ENCODE measurements around the gene RAB9B.

RAB9B gene

GRCh38 chrX:103861200-103861599 lies 29.1 kb upstream of the RAB9B start:
- DNase-seq (ENCODE audit: low spot score): no peak
- TF ChIP-seq, protein P1, sequence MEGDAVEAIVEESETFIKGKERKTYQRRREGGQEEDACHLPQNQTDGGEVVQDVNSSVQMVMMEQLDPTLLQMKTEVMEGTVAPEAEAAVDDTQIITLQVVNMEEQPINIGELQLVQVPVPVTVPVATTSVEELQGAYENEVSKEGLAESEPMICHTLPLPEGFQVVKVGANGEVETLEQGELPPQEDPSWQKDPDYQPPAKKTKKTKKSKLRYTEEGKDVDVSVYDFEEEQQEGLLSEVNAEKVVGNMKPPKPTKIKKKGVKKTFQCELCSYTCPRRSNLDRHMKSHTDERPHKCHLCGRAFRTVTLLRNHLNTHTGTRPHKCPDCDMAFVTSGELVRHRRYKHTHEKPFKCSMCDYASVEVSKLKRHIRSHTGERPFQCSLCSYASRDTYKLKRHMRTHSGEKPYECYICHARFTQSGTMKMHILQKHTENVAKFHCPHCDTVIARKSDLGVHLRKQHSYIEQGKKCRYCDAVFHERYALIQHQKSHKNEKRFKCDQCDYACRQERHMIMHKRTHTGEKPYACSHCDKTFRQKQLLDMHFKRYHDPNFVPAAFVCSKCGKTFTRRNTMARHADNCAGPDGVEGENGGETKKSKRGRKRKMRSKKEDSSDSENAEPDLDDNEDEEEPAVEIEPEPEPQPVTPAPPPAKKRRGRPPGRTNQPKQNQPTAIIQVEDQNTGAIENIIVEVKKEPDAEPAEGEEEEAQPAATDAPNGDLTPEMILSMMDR (IDR thresholded peaks at IDR 0.05; ENCODE audit: borderline replicate concordance, control extremely low read depth, extremely low read depth, insufficient read depth, missing control alignments): no peak
- in situ Hi-C loops (cut with MboI; ENCODE audit: low sequenced_read_pairs, unreplicated experiment): loop anchor here (25.0 kb wide), 1 partner anchor 151 kb away; the partner anchor contains the start of gene H2BW1

DNA sequence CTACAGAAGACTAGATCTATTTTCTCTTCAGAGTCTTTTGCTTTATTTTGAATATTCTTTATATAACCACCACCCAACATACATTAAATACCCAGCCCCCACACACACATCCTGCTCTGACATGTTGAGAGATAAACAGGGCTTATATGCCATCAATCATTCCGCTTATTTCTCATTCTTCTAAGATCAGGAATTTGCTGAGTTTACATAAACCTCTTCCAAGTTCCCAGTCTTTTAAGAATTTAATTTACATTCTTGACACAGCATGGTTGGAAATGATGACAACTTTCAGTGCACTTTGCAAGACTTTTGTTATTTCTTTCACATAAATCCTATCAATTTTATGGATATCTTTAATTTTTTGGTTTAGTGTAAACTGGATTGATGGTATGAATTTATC lies 17.5 kb upstream of the RAB9B start:
- no peak for DNase-seq (ENCODE audit: low spot score)
- in situ Hi-C loops (cut with MboI; ENCODE audit: low sequenced_read_pairs, unreplicated experiment): loop anchor here (25.0 kb wide), 1 partner anchor 263 kb away; the partner anchor contains the start of gene ZCCHC18
- TF ChIP-seq, protein P1 (IDR thresholded peaks at IDR 0.05; ENCODE audit: borderline replicate concordance, control extremely low read depth, extremely low read depth, insufficient read depth, missing control alignments): no peak

GRCh38 chrX:103847174-103847870 lies 15.3 kb upstream of the RAB9B start:
- in situ Hi-C loops (cut with MboI; ENCODE audit: low sequenced_read_pairs, unreplicated experiment): loop anchor here (25.0 kb wide), 1 partner anchor 265 kb away; the partner anchor contains the start of gene ZCCHC18
- TF ChIP-seq, protein P1 (IDR thresholded peaks at IDR 0.05; ENCODE audit: borderline replicate concordance, control extremely low read depth, extremely low read depth, insufficient read depth, missing control alignments): no peak
- DNase-seq (ENCODE audit: low spot score): no peak

- TF ChIP-seq, protein P1 (IDR thresholded peaks at IDR 0.05; ENCODE audit: borderline replicate concordance, control extremely low read depth, extremely low read depth, insufficient read depth, missing control alignments): no peak
- in situ Hi-C loops (cut with MboI; ENCODE audit: low sequenced_read_pairs, unreplicated experiment): loop anchor here (25.0 kb wide), 1 partner anchor 266 kb away; the partner anchor contains the start of gene ZCCHC18
Measured at GRCh38 chrX:103846386-103846785, 14.3 kb upstream of the RAB9B start.

DNA sequence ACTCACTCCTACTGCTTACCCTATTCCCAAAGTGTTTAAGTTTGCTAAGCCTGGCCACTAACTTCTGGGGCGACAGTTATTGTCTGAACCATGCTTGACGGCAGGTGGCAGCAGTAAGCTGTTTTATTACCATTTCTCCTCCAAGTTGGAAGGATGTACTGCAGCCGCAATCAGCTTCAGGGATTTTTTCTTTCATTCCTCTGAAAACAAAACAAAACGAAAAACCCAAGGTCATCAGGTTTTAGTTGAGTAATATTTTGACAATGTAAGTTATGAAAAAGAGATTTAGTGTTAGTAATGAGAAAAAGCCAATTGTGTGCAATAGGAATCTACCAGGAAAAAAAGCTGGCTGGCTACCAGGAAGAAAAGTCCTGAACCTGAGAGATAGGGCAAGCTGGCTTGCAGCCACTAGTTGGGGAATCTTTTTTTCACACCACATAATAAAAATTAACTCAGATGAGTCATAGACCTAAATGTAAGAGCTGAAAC lies 13.2 kb upstream of the RAB9B start:
- in situ Hi-C loops (cut with MboI; ENCODE audit: low sequenced_read_pairs, unreplicated experiment): loop anchor here (25.0 kb wide), 1 partner anchor 267 kb away; the partner anchor contains the start of gene ZCCHC18
- TF ChIP-seq, protein P1 (IDR thresholded peaks at IDR 0.05; ENCODE audit: borderline replicate concordance, control extremely low read depth, extremely low read depth, insufficient read depth, missing control alignments): peak; percentile 61
- DNase-seq (ENCODE audit: low spot score): peak; percentile 40

More at GRCh38 chrX:103846386-103846785, 14.3 kb upstream of the RAB9B start:
- no peak for DNase-seq (ENCODE audit: low spot score)

DNA sequence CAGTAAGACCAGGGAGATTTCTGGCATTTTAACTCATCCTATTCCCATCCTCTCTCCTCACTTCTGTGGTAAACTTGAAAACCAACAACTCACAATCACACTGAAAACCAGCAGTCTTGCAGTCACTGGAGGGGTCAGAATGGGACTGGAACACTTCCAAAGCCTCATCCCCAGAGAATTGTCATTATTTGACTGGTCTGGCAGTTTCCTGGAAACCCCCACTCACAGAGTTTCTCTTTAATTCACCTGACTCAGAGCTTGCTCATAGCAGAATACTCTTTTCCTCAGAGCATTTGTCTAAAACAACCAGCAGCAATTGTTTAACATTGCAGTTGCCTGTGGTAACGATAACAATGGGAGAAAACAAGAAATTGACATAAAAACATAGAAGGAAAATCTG lies 7.3 kb upstream of the RAB9B start:
- in situ Hi-C loops (cut with MboI; ENCODE audit: low sequenced_read_pairs, unreplicated experiment): loop anchor here (25.0 kb wide), 1 partner anchor 273 kb away; the partner anchor contains the start of gene ZCCHC18
- TF ChIP-seq, protein P1 (IDR thresholded peaks at IDR 0.05; ENCODE audit: borderline replicate concordance, control extremely low read depth, extremely low read depth, insufficient read depth, missing control alignments): no peak
- DNase-seq (ENCODE audit: low spot score): no peak

Data from GM13976 (cell line).